SH-SY5Y (cell line): Measurements from ENCODE around the gene PKP2.

Experiments used
- GATA2 ChIP-seq: IDR thresholded peaks from 2 replicates; pipeline ENCODE4 v1.6.1; 2011; ENCODE audit warnings: mild to moderate bottlenecking, low read depth, low read length
- GATA3 ChIP-seq: IDR thresholded peaks from 2 replicates; pipeline ENCODE4 v1.6.1; 2011; ENCODE audit warnings: low read depth, mild to moderate bottlenecking, low read length, moderate library complexity

DNA sequence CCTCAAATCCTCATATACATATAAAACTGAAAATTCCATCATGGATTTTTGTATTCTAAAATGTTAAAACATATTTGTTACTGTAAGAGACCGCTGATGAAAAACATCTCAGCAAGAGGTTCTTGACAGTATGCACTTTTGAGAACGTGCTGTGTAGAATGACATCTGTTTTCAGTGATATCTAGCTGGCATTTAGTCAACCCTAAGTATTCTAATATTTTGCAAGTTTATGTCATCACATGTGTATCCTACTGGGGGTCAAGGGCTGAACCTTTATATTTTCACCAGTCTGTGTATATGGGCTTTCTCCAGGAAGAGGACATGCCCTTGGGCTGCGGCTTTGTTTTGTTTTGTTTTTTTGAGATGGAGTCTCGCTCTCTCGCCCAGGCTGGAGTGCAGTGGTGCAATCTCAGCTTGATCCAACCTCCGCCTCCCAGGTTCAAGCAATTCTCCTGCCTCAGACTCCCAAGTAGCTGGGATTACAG, 118.8 kb downstream of the PKP2 start:
- TF ChIP-seq GATA3, result no peak
- no peak for TF ChIP-seq GATA2
